ENCODE measurements around the gene PEF1.

DNA sequence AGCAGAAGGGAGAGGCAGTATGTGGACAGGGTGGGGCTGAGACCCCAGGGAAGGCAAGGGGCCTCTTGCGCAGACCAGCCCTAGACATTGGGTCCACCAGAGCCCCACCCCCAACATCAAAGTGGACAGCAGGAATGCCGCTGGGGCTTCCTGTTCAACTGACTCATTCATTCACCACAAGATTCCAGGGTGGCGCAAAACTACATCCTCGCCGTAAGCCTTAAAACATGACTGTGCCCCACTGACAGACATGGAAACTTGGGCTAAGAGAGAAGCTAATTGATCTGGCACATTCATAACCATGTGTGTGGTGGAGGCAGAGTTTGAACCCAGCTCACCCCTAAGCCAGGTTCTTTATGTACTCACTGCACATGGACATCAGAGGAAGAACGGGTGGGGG lies 45.2 kb upstream of the PEF1 start:
- TF ChIP-seq, protein P1, sequence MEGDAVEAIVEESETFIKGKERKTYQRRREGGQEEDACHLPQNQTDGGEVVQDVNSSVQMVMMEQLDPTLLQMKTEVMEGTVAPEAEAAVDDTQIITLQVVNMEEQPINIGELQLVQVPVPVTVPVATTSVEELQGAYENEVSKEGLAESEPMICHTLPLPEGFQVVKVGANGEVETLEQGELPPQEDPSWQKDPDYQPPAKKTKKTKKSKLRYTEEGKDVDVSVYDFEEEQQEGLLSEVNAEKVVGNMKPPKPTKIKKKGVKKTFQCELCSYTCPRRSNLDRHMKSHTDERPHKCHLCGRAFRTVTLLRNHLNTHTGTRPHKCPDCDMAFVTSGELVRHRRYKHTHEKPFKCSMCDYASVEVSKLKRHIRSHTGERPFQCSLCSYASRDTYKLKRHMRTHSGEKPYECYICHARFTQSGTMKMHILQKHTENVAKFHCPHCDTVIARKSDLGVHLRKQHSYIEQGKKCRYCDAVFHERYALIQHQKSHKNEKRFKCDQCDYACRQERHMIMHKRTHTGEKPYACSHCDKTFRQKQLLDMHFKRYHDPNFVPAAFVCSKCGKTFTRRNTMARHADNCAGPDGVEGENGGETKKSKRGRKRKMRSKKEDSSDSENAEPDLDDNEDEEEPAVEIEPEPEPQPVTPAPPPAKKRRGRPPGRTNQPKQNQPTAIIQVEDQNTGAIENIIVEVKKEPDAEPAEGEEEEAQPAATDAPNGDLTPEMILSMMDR (IDR thresholded peaks at IDR 0.05) = no peak
- TF ChIP-seq ZFX (IDR thresholded peaks at IDR 0.05; ENCODE audit: borderline replicate concordance) = no peak

Data from 22Rv1 (cell line).